Endothelial cell of umbilical vein (primary cell): ENCODE data around the gene PRLR. TPM values are rescaled to one million over a fixed set of nuclear protein-coding genes. Genes with fewer than 3 reads are reported as not detected.

ENCODE experiments used
- BruUV-seq: library from RNA; stranded (reverse); fragments of 400-500 nt; replicated peaks from 2 replicates; lab custom pipeline; 2021; lab: Mats Ljungman, UMichigan
- CTCF ChIA-PET: fragments of 300-600, 350-600 bp; sonication (Branson Sonifier 250); formaldehyde crosslinking; loops from one replicate; lab custom pipeline; 2021; ENCODE audit warnings: antibody characterized with exemption, inconsistent platforms; lab: Charles Lee
- POLR2A ChIA-PET: fragments of 300-600, 350-600 bp; sonication (Branson Sonifier 250); formaldehyde crosslinking; loops from one replicate; lab custom pipeline; 2021; ENCODE audit warnings: antibody characterized with exemption, inconsistent platforms; lab: Charles Lee
- DNase-seq: peaks from one replicate; pipeline ENCODE4 v3.0.0-alpha.2; 2011; ENCODE audit warnings: low read depth, low spot score
- FAIRE-seq: peaks from 2 replicates; lab custom pipeline; 2011; peaks lifted over from hg19 to GRCh38; lab: Jason Lieb, UNC
- H2AFZ ChIP-seq: 2 replicates; pipeline ENCODE4 v1.6.0; 2012; ENCODE audit warnings: low read depth, low read length, control low read depth, inconsistent platforms
- H3K27ac ChIP-seq: 2 replicates; pipeline ENCODE4 v1.5.1; 2011; ENCODE audit warnings: low read depth, mild to moderate bottlenecking, control low read depth, low read length, moderate library complexity; ENCODE audit not compliant: insufficient read depth
- H3K27me3 ChIP-seq, 2 experiments: 2 replicates each; pipeline versions ENCODE4 v1.6.0 to v1.6.1; 2011; ENCODE audit warnings: low read length in 2 of 2, mixed read lengths in 1 of 2; ENCODE audit not compliant: control insufficient read depth in 2 of 2, insufficient read depth in 2 of 2
- H3K36me3 ChIP-seq, 2 experiments: 2 replicates in 1 of 2; 3 replicates in 1 of 2; pipeline ENCODE4 v1.5.1; 2011; ENCODE audit warnings: low read length in 2 of 2, mild to moderate bottlenecking in 1 of 2, moderate library complexity in 1 of 2; ENCODE audit not compliant: control insufficient read depth in 2 of 2, insufficient read depth in 2 of 2; ENCODE audit errors: extremely low read depth in 1 of 2
- H3K4me1 ChIP-seq: 3 replicates; pipeline ENCODE4 v1.5.1; 2011; ENCODE audit warnings: mild to moderate bottlenecking, low read length; ENCODE audit not compliant: control insufficient read depth, insufficient read depth; ENCODE audit errors: extremely low read depth
- H3K4me2 ChIP-seq: 2 replicates; pipeline ENCODE4 v1.6.1; 2011; ENCODE audit warnings: low read length, control low read depth, mixed read lengths; ENCODE audit not compliant: insufficient read depth
- H3K4me3 ChIP-seq, 3 experiments: fragments of 200-600 bp in 1 of 3; sonication (generic), shearing (Covaris generic) in 1 of 3; replicated peaks in 1 of 3; 2 replicates each; pipeline ENCODE4 v1.5.1; 2011 to 2016; ENCODE audit warnings: control low read depth in 3 of 3, low read length in 3 of 3, mild to moderate bottlenecking in 2 of 3, inconsistent platforms in 1 of 3, low read depth in 1 of 3, moderate library complexity in 1 of 3; ENCODE audit not compliant: insufficient read depth in 1 of 3
- H3K79me2 ChIP-seq: 2 replicates; pipeline ENCODE4 v1.6.0; 2012; ENCODE audit warnings: low read length, inconsistent platforms; ENCODE audit not compliant: control insufficient read depth, insufficient read depth
- H3K9ac ChIP-seq: replicated peaks from 2 replicates; pipeline ENCODE3; 2011; ENCODE audit warnings: low read length, control low read depth; ENCODE audit not compliant: insufficient read depth; ENCODE audit errors: extremely low read depth
- H3K9me1 ChIP-seq: replicated peaks from 3 replicates; pipeline ENCODE4 v1.6.0; 2011; ENCODE audit warnings: mild to moderate bottlenecking, low read length; ENCODE audit not compliant: control insufficient read depth, insufficient read depth; ENCODE audit errors: extremely low read depth
- H3K9me3 ChIP-seq: replicated peaks from 2 replicates; pipeline ENCODE4 v1.5.1; 2012; ENCODE audit warnings: low read length, inconsistent platforms; ENCODE audit not compliant: control insufficient read depth, insufficient read depth
- H4K20me1 ChIP-seq: replicated peaks from 2 replicates; pipeline ENCODE3; 2011; ENCODE audit warnings: mild to moderate bottlenecking, low read length; ENCODE audit not compliant: control insufficient read depth, insufficient read depth; ENCODE audit errors: extremely low read depth
- EZH2 ChIP-seq: IDR thresholded peaks from 2 replicates; pipeline ENCODE4 v1.6.1; 2012; ENCODE audit warnings: borderline replicate concordance, low read depth, mild to moderate bottlenecking, moderate library complexity, low read length, inconsistent platforms; ENCODE audit not compliant: severe bottlenecking
- JUN ChIP-seq: IDR thresholded peaks from 2 replicates; pipeline ENCODE4 v1.6.1; 2011; ENCODE audit warnings: borderline replicate concordance, low read depth; ENCODE audit not compliant: insufficient read length, insufficient read depth
- MAX ChIP-seq: IDR thresholded peaks from 2 replicates; pipeline ENCODE4 v1.6.1; 2011; ENCODE audit not compliant: insufficient read depth, insufficient read length
- POLR2A ChIP-seq: IDR thresholded peaks from 2 replicates; pipeline ENCODE4 v1.6.1; 2012; ENCODE audit warnings: low read depth, mild to moderate bottlenecking, control low read depth, low read length
- POLR2AphosphoS5 ChIP-seq: IDR thresholded peaks from 2 replicates; pipeline ENCODE4 v1.6.1; 2012; ENCODE audit warnings: low read depth, mild to moderate bottlenecking, control low read depth, low read length, moderate library complexity; ENCODE audit not compliant: insufficient read depth
- dilution Hi-C: fragments of 300-500 bp; cut with MboI; formaldehyde crosslinking; loops from one replicate; pipeline ENCODE4 v1.15.0; 2019; ENCODE audit warnings: low sequenced_read_pairs; ENCODE audit not compliant: extremely low pct_ligation_motif_present
- intact Hi-C: fragments of 100-400 bp; cut with micrococcal nuclease; formaldehyde crosslinking; loops from one replicate; pipeline ENCODE4 v1.10.0; 2022
- polyA plus RNA-seq, 4 experiments: library from polyadenylated mRNA; depleted of rRNA in 3 of 4; stranded (reverse) in 3 of 4; unstranded in 1 of 4; fragments of >200 nt; gene quantifications; 2 replicates each; pipeline versions ENCODE4 v1.2.1 to v1.2.3, GENCODE V29; 2011 to 2012; ENCODE audit warnings: missing spikeins in 1 of 4
- total RNA-seq: library from RNA; stranded (reverse); gene quantifications from 2 replicates; pipeline ENCODE4 v1.2.3, GENCODE V29; 2021

Gene PRLR
- total and polyA plus RNA-seq, 2 donors (not counting 3 experiments of a cell fraction or from before 2014, with no cell fraction given), result not detected

- no peaks in the 10 kb centered on the region for H3K9me3 ChIP-seq
- no TSS peak for BruUV-seq
- dilution Hi-C loops, result no loop called here
- H3K4me3 ChIP-seq, result no peak overlapping the region
- FAIRE-seq (no peak), DNase-seq (no peak)
- H3K9ac ChIP-seq, result no peak overlapping the region
- no peak overlapping the region for H2AFZ ChIP-seq
- no peaks in the 10 kb centered on the region for H3K4me1 ChIP-seq
- no peaks in the 10 kb centered on the region for H3K9me1 ChIP-seq
- H3K27ac ChIP-seq, result no peak overlapping the region
- H3K27me3 ChIP-seq, result peaks cover 6 to 7% of the 10 kb centered on the region in 2 experiments
- no peaks in the 10 kb centered on the region for H3K79me2 ChIP-seq
- intact Hi-C loops, result loop anchor here (5.0 kb wide), 1 partner anchor 515 kb away; no protein-coding TSS in a partner anchor
- no peaks in the 10 kb centered on the region for H4K20me1 ChIP-seq
- CTCF ChIA-PET, result interaction anchor here (0.9 to 3.9 kb wide), 6 partner anchors 8 to 526 kb away, joined by 3 to 61 read pairs (median 8); no protein-coding TSS in a partner anchor
- H3K4me2 ChIP-seq, result no peak overlapping the region
- H3K36me3 ChIP-seq, result no peaks in the 10 kb centered on the region
- TF ChIP-seq POLR2A (no peak), EZH2 (no peak), MAX (no peak), JUN (no peak), POLR2AphosphoS5 (no peak)
- POLR2A ChIA-PET, result no interaction called here
Observed at GRCh38 chr5:35001842-35002241, 228.4 kb downstream of the PRLR start.

Other genes starting within 250 kb of the PRLR start
- not detected in 2 replicates for gene AGXT2, start 182.5 kb downstream of the PRLR start, total RNA-seq
- not detected in 2 replicates for gene AGXT2, start 182.5 kb downstream of the PRLR start, polyA plus RNA-seq